ENCODE data around the gene WDFY4. TPM values are rescaled to one million over a fixed set of nuclear protein-coding genes. Genes with fewer than 3 reads are reported as not detected.
"Not testable (repeated sequence)": the region's sequence is repeated elsewhere in the genome, so short reads cannot be mapped to it uniquely, and the experiment has no call there.

Gene WDFY4
- polyA plus RNA-seq, 1 experiment = not detected

- CTCF ChIA-PET = interaction anchor here (0.7 to 2.0 kb wide), 2 partner anchors 10 to 57 kb away, joined by 3 to 14 read pairs; no protein-coding TSS in a partner anchor
- no peaks in the 10 kb centered on the region for H3K36me3 ChIP-seq (ENCODE audit: control insufficient read depth, insufficient read depth, low read length)
- H3K4me3 ChIP-seq (ENCODE audit: low read depth, low read length) = no peak overlapping the region
- no peaks in the 10 kb centered on the region for H3K27me3 ChIP-seq (ENCODE audit: control insufficient read depth, insufficient read depth, low read length)
- DNase-seq (ENCODE audit: low read depth) = no peak
- TF ChIP-seq CTCF (IDR thresholded peaks at IDR 0.05; ENCODE audit: insufficient read depth, low read depth, low read length) = no peak
- POLR2A ChIA-PET = no interaction called here
Observed at GRCh38 chr10:48645600-48645999, 39.1 kb upstream of the WDFY4 start.

- CTCF ChIA-PET = interaction anchor here (1.2 to 2.5 kb wide), 2 partner anchors 9 kb away, joined by 3 to 20 read pairs; no protein-coding TSS in a partner anchor
- DNase-seq (ENCODE audit: low read depth); H3K27me3 ChIP-seq (ENCODE audit: control insufficient read depth, insufficient read depth, low read length); H3K36me3 ChIP-seq (ENCODE audit: control insufficient read depth, insufficient read depth, low read length); H3K4me3 ChIP-seq (ENCODE audit: low read depth, low read length); POLR2A ChIA-PET: not testable (repeated sequence)
Observed at GRCh38 chr10:48647073-48647472, 37.6 kb upstream of the WDFY4 start.

GRCh38 chr10:48648172-48648942 lies 36.3 kb upstream of the WDFY4 start:
- TF ChIP-seq CTCF (IDR thresholded peaks at IDR 0.05; ENCODE audit: insufficient read depth, low read depth, low read length) = no peak
- Histone ChIP-seq H3K4me3 (ENCODE audit: low read depth, low read length) (no peak overlapping the region), H3K27me3 (ENCODE audit: control insufficient read depth, insufficient read depth, low read length) (no peaks in the 10 kb centered on the region), H3K36me3 (ENCODE audit: control insufficient read depth, insufficient read depth, low read length) (no peaks in the 10 kb centered on the region)
- POLR2A ChIA-PET = no interaction called here
- no peak for DNase-seq (ENCODE audit: low read depth)
- CTCF ChIA-PET = interaction anchor here (0.8 to 2.5 kb wide), 6 partner anchors 8 to 127 kb away, joined by 3 to 20 read pairs (median 4); no protein-coding TSS in a partner anchor

- peak; percentile 27; the same call in 1 of the 2 replicates for TF ChIP-seq CTCF (IDR thresholded peaks at IDR 0.05; ENCODE audit: insufficient read depth, low read depth, low read length)
- H3K4me3 ChIP-seq (ENCODE audit: low read depth, low read length) = no peak overlapping the region
- POLR2A ChIA-PET = no interaction called here
- no peaks in the 10 kb centered on the region for H3K27me3 ChIP-seq (ENCODE audit: control insufficient read depth, insufficient read depth, low read length)
- no peak for DNase-seq (ENCODE audit: low read depth)
- no peaks in the 10 kb centered on the region for H3K36me3 ChIP-seq (ENCODE audit: control insufficient read depth, insufficient read depth, low read length)
- CTCF ChIA-PET = interaction anchor here (0.7 to 1.6 kb wide), 5 partner anchors 9 to 286 kb away, joined by 3 to 6 read pairs (median 4); no protein-coding TSS in a partner anchor
Observed at GRCh38 chr10:48649349-48649944, 35.2 kb upstream of the WDFY4 start.

- DNase-seq (ENCODE audit: low read depth) = no peak
- ChIA-PET CTCF (interaction anchor here (1.6 to 14.6 kb wide), 2 partner anchors 106 to 287 kb away, joined by 4 to 739 read pairs; no protein-coding TSS in a partner anchor), POLR2A (no interaction called here)
- Histone ChIP-seq H3K27me3 (ENCODE audit: control insufficient read depth, insufficient read depth, low read length) (no peaks in the 10 kb centered on the region), H3K4me3 (ENCODE audit: low read depth, low read length) (no peak overlapping the region), H3K36me3 (ENCODE audit: control insufficient read depth, insufficient read depth, low read length) (no peaks in the 10 kb centered on the region)
- no peak for TF ChIP-seq CTCF (IDR thresholded peaks at IDR 0.05; ENCODE audit: insufficient read depth, low read depth, low read length)
Observed at GRCh38 chr10:48651293-48651692, 33.4 kb upstream of the WDFY4 start.
